Activated CD8-positive, alpha-beta memory T cell treated with anti-CD3 and anti-CD28 coated beads for 1 hour (primary cell): Measurements from ENCODE around the gene CPT1C.

Experiments
- DNase-seq, 2 donors: peaks; one replicate each; pipeline ENCODE4 v3.0.0-alpha.2; 2020; ENCODE audit warnings: low read depth in 1 of 2; ENCODE audit errors: extremely low read depth in 1 of 2

CPT1C gene

DNA sequence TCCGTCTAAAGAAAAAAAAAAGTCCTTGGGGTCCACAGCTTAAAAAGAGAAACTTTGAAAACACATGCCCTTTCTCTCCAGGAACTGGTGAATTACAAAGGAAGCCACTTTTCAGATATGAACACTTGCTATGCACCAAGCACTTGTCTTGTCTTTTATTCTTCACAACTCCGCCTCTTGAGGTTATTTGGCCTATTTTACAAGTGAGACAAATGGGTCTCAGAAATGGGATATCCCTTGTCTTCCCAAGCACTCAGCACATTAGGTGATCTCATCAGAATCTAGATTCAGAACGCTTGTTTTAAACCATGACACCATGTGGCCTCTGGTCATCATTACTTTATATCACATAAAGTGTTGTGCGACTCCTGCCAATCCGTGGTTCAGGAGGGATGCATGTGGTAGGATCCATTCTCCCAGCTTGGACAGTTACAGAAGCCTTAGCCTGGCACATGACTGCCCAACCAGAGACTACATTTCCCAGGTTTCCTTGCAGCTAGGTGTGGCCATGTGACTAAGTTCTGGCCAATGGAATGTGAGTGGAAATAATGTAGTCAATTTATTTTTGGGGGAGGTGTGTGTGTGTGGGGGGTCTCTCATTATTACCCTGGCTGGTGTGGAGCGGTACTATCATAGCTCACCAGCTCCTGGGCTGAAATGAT is 58.3 kb downstream of the CPT1C start:
- DNase-seq = no peak

DNA sequence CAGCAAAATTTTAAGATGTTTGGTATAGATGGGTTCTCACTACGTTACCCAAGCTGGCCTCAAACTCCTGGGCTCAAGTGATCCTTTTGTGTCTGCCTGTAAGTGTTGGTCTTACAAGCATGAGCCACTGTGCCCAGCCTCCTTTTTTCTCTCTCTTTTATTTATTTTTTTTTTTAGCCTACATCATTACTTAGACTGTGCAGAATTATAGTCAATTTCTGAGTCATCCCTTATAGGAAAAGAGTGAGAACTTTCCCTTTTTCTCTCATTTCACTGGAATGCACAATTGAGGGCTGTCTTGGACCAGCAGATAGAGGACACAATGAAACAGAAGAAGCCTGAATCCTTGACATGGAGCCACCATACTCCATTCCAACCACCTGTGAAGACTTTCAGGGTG is 58.9 kb downstream of the CPT1C start:
- no peak for DNase-seq

DNA sequence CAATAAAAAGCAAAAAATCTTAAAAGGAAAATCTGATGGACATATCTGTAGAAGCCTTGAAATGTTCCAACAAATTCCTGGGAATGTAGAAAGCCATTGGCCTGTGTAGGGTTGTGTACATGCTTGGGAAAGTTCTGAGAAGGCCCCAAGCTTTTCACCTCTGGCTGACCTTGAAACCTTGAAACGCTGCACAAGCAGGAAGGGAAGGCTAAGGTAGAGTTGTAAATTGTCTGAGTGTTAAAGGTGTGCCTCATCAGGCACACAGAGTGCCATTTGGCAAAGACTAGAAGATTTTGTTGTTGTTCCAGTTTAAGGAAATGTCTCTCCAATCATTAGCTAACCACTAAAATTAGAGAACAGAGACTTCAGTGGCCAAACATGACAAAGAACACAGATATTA is 61.8 kb downstream of the CPT1C start:
- DNase-seq = no peak

DNA sequence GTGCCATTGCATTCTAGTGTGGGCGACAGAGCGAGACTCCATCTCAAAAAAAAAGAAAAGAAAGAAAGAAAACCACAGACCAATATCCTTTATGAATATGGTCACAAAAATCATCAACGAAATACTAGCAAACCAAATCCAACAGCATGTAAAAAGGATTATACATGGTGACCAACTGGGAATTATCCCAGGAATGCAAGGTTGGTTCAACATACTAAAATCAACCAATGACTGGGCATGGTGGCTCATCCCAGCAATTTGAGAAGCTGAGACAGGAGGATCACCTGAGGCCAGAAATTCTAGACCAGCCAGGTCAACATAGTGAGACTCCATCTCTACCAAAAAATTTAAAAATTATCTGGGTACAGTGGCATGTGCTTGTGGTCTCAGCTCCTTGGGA is 65.0 kb downstream of the CPT1C start:
- DNase-seq = no peak

DNA sequence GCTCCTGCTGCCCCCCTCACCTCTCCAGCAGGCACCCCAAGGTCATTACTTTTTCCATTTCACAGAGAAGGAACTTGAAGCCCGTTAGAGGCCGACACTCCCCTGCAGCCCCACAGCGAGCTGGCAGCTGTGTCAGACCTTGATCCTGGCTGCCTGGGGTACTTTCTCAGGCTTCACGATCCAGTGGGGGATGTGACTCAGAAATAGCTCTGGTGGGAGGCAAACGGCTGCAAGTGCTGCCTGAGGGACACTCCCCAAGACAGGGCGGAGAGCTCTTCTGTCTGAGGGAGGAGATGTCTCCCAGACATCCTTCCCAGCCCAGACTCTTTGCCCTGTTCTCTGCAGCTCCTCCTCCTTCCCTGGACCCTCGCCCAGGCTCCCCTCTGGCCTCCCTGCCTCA is 67.4 kb downstream of the CPT1C start:
- DNase-seq = no peak

DNA sequence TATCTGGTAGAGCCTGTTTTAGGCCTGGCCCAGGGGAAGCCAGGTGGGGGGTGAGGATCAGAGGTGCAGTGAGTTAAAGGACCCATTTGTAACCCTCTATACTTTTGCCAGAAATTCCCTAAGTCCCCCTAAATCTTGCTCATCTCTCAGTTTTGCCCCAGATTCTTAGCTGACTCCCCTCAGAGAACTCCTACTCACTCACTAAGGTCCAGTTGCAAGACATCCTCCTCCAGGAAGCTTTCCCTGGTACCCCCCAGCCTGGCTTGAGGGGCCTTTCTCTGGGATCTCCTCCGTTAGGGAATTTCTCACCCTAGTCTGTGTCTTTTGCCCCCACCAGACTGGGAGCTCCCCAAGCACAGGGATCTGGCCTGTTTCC is 70.3 kb downstream of the CPT1C start:
- DNase-seq = no peak

DNA sequence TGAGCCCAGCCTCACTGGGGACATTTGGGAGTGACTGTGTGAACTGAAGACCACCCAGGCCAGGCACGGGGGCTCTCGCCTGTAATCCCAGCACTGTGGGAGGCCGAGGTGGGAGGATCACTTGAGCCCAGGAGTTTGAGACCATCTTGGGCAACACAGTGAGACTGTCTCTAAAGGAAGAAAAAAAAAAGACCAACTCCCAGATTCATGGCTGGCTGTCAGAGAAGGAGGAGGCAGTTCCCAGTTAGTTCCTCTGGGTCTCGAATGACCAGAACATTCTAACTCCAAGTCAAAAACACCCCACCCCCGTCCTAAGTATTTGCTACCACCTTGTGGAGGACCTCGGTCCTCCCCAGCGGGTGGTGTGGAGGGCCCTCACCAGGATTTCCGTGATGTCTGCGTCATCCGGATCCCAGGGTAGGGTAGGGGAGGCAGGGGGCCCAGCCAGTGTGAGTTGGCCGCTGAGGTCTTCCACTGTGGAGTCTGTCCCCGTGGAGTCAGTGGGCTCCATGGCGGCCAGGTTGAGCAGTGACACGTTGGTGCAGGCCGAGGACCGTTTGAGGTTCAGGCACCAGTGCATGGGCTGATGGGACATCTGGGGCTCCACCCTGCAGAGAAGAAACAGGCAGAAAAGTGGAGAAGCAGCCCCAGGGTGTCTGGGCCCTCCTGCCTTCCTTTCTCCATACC is 70.9 kb downstream of the CPT1C start:
- no peak for DNase-seq

DNA sequence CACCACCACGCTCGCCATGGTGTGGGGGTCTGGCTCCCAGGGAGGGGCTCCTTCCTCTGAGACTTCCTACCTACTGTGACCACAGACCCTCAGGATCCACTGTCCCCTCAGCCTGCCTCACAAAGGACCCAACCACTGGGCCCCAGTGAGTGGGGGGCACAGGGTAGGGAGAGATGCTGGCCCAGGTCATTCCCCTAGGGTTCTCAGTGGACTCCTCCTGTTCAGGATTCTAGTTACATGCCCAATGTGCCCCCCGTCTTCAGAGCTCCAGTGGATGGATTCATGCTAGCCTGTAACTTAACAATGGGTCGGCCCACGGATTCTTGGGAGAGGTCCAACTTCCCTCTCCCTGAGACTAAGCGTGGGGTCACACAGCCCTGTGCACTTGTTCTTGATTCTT is 72.3 kb downstream of the CPT1C start, which contains the start of gene TSKS:
TSS of gene TSKS (minus strand) at position 77 of the 400 bp plus-strand sequence. CDS start at position 18, 59 bp downstream.
- DNase-seq = no peak
